Spinal cord (tissue), 10 donors: Measurements from ENCODE around the gene SERINC5. TPM values are rescaled to one million over a fixed set of nuclear protein-coding genes. Genes with fewer than 3 reads are reported as not detected.
A peak's percentile ranks its signal among the peaks of the same experiment; 100 is the strongest.

Experiments used
- DNase-seq, 6 donors: peaks; one replicate each; pipeline versions ENCODE4 v3.0.0 to v3.0.0-alpha.2; 2013 to 2015; ENCODE audit warnings: low spot score in 6 of 6, low read depth in 4 of 6
- H3K27ac ChIP-seq: one replicate; pipeline ENCODE4 v1.5.1; 2013; ENCODE audit warnings: low read depth, low read length, control low read depth
- H3K27me3 ChIP-seq: one replicate; pipeline ENCODE4 v1.6.1; 2013; ENCODE audit warnings: low read length; ENCODE audit not compliant: control insufficient read depth, insufficient read depth
- H3K36me3 ChIP-seq: one replicate; pipeline ENCODE4 v1.6.1; 2013; ENCODE audit warnings: low read length; ENCODE audit not compliant: control insufficient read depth, insufficient read depth
- H3K4me1 ChIP-seq: one replicate; pipeline ENCODE4 v1.6.1; 2013; ENCODE audit warnings: low read length; ENCODE audit not compliant: control insufficient read depth, insufficient read depth
- H3K4me3 ChIP-seq: one replicate; pipeline ENCODE4 v1.5.1; 2013; ENCODE audit warnings: low read depth, low read length, control low read depth
- H3K9me3 ChIP-seq: one replicate; pipeline ENCODE4 v1.6.1; 2013; ENCODE audit warnings: low read length; ENCODE audit not compliant: control insufficient read depth, insufficient read depth
- WGBS: methylation state at CpG from one replicate; pipeline ENCODE4 v1.1.5; 2013; ENCODE audit warnings: missing lambda C conversion rate; ENCODE audit not compliant: insufficient coverage; 5-methylcytosine and 5-hydroxymethylcytosine counted together
- polyA plus RNA-seq, 2 donors: library from polyadenylated mRNA; unstranded; fragments of 120-200 nt; gene quantifications; one replicate each; pipeline ENCODE4 v1.2.1, GENCODE V29; 2013; ENCODE audit not compliant: insufficient read length in 2 of 2
- total RNA-seq, 2 donors: library from RNA; depleted of rRNA in 1 of 2; stranded (reverse); fragments of 120-200 nt in 1 of 2; fragments of >200 nt in 1 of 2; gene quantifications; one replicate each; pipeline versions ENCODE4 v1.2.3 to v1.2.4, GENCODE V29; 2013 to 2014
- donor health status: healthy.

SERINC5 gene
- total and polyA plus RNA-seq, 4 donors = 43.2 to 67.5 (median 54.1) TPM

DNA sequence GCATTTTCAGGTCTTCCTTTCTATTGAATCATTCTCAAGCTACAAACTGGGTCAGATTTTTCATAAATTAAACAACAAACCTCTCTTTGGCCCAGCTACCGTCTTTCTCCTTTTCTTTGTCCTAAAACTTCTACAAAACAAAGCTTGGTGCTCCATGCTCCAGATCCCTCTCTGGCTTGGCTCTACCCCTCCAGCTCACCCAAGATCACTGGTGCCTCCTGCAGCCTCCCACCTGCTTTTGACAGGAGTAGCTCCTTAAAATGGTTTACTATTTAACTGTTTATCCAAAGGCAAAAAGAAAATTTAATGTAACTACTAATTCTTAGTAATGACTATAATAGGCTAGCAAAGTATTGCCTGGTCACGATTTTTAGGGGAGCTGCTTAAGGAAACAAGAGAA is 10.7 kb upstream of the SERINC5 start:
- Histone ChIP-seq H3K36me3 (no peaks in the 10 kb centered on the region), H3K27me3 (no peaks in the 10 kb centered on the region), H3K9me3 (no peaks in the 10 kb centered on the region), H3K27ac (no peak overlapping the region), H3K4me1 (peaks cover 3% of the 10 kb centered on the region), H3K4me3 (no peak overlapping the region)
- DNase-seq = no peak
- WGBS = 42% methylated on average over 2 of the region's 2 CpGs

DNA sequence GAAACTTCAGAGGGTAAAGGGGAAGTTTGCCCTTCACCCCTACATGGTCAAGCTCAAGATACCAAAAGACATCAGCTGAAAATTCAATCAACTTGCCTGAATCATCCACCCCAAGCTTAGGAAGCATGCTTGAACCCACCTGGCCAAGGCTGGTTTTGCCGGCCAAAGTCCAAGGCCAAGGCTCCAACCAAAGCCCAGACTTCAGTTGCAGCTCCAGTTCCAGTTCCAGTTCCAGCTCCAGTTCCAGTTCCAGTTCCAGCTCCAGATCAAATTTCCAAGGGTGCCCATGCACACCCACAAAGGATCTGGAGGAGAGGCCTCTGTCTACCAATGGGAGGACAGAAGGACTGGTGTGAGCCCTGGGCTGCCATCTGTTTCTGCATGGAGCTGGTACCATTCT is 4.6 kb upstream of the SERINC5 start:
- H3K27ac ChIP-seq = no peak overlapping the region
- H3K27me3 ChIP-seq = no peaks in the 10 kb centered on the region
- H3K4me1 ChIP-seq = peaks cover 17% of the 10 kb centered on the region
- no peak for DNase-seq
- no peaks in the 10 kb centered on the region for H3K36me3 ChIP-seq
- no peak overlapping the region for H3K4me3 ChIP-seq
- WGBS = 100% methylated on average over 1 of the region's 1 CpG
- no peaks in the 10 kb centered on the region for H3K9me3 ChIP-seq

DNA sequence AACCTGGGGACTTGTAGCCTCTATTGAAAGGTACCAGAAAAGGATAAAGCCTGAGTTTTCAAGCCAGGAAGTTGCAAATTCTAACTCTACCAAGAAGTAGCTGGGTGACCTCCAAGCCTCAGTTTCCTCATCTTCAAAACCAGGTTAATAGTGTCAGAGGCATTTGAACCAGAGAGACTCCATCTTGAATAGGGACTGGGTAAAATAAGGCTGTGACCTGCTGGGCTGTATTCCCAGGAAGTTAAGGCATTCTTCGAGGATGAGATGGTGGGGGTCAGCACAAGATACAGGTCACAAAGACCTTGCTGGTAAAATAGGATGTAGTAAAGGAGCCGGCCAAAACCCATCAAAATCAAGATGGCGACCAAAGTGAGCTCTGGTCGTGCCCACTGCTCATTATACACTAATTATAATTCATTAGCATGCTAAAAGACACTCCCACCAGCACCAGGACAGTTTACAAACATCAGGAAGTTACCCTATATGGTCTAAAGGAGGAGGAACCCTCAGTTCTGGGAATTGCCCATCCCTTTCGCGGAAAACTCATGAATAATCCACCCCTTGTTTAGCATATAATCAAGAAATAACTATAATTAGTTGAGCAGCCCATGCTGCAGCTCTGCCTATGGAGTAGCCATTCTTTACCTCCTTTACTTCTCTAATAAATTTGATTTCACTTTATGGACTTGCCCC is 3.8 kb upstream of the SERINC5 start:
- WGBS = 100% methylated on average over 1 of the region's 6 CpGs
- Histone ChIP-seq H3K36me3 (no peaks in the 10 kb centered on the region), H3K27me3 (no peaks in the 10 kb centered on the region), H3K27ac (no peak overlapping the region), H3K9me3 (no peaks in the 10 kb centered on the region), H3K4me1 (peaks cover 17% of the 10 kb centered on the region), H3K4me3 (no peak overlapping the region)
- no peak for DNase-seq

DNA sequence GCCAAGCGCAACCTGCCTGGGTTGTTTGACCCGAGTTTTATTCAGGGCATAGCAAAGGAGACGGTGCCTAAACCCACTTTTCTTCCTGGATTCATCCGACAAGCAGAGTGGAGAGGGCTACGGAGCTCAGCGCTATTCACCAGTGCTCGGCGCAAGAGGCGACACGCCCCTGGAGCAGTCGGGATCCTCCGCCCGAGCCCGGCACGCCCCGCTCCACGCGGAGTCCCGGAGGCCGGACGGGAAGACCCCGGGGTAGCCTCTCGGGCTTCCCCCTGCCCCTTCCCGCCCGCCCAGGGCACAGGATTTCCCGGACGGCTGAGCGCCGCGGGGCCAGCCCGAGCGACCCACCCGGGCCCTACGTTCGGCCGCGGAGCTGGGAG is 427 bp downstream of the SERINC5 start:
- under 1% methylated on average over 37 of the region's 37 CpGs for WGBS

DNA sequence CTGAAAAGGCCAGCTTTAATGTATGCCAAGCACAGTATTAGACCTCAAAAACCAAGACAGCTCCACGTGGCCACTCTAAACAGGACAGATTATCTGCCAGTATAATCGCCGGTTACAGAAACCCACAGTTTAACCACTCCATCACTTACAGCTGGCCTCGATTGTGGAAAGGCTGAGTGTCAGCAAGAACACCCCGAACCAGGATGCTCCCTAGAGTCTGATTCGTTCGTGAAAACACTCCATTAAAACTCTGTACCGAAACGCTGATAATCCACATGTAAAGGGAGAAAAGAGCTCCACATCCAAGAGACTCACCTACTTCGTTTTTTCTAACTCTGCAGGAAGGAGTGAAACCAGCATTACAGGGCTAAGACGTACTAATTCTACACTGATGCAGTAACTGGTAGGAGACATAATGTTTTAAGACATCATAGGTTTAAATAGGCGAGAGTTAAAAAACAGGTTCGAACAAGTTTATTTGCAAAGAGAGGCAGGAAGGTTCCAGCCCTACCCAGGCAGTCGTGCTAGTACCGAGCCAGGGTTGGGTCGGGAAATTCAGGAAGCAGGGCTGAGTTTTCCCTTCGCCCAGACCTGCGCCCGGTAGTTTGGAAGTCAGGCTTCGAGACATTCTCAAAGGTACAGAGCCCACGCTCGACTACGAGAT is 949 bp downstream of the SERINC5 start:
- Histone ChIP-seq H3K4me1 (peaks cover 37% of the 10 kb centered on the region), H3K4me3 (peak overlapping the region; percentile 76), H3K27ac (peak overlapping the region; percentile 61), H3K36me3 (peaks cover 2% of the 10 kb centered on the region), H3K9me3 (no peaks in the 10 kb centered on the region), H3K27me3 (no peaks in the 10 kb centered on the region)
- DNase-seq = peak in 2 of 6 donors; percentile 60 to 64
- under 1% methylated on average over 15 of the region's 23 CpGs for WGBS

More for the DNA sequence above, 427 bp downstream of the SERINC5 start:
- Histone ChIP-seq H3K27ac (peak overlapping the region; percentile 61), H3K4me3 (peak overlapping the region; percentile 76), H3K36me3 (peaks cover 2% of the 10 kb centered on the region), H3K27me3 (no peaks in the 10 kb centered on the region), H3K4me1 (peaks cover 34% of the 10 kb centered on the region), H3K9me3 (no peaks in the 10 kb centered on the region)
- peak in 2 of 6 donors; percentile 62 to 78 for DNase-seq

DNA sequence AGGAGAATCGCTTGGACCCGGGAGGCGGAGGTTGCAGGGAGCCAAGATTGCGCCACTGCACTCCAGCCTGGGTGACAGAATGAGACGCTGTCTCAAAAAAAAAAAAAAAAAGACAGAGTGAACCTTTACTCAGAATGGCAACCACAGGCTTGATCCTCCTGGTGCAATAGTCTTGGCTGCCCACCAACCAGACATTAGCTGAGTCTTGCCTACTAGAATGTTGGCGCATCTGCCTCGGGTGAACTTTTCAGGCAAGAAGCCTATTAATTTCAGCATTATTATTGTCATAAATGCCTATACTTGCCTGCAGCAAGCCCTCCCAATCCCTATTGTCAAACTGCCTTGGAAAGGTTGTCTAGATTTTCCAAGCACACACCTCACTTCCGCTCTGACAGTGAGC is 4.2 kb downstream of the SERINC5 start:
- Histone ChIP-seq H3K9me3 (no peaks in the 10 kb centered on the region), H3K27ac (no peak overlapping the region), H3K4me3 (no peak overlapping the region), H3K36me3 (peaks cover 2% of the 10 kb centered on the region), H3K27me3 (no peaks in the 10 kb centered on the region), H3K4me1 (peaks cover 29% of the 10 kb centered on the region)
- DNase-seq = no peak
- 87% methylated on average over 6 of the region's 8 CpGs for WGBS

DNA sequence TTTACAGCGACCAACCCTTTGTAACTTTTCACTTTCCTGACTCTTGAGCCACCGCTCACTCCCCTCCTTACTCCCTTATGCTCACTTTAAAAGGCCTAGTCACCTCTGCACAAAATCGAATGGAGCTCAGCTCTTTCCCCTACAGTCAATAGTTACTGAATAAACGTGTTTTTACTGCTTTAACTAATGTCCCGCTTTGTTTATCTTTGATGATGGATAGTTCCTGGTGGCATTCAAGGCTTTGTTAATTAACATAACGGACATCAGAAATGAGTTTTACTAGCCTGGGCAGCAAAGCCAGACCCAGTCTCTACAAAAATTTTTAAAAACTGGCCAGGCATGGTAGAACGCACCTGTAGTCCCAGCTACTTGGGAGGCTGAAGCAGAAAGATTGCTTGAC is 5.0 kb downstream of the SERINC5 start:
- Histone ChIP-seq H3K9me3 (no peaks in the 10 kb centered on the region), H3K27me3 (no peaks in the 10 kb centered on the region), H3K4me3 (no peak overlapping the region), H3K36me3 (peaks cover 2% of the 10 kb centered on the region), H3K4me1 (peaks cover 24% of the 10 kb centered on the region), H3K27ac (no peak overlapping the region)
- DNase-seq = no peak
- WGBS = 87% methylated on average over 5 of the region's 7 CpGs

DNA sequence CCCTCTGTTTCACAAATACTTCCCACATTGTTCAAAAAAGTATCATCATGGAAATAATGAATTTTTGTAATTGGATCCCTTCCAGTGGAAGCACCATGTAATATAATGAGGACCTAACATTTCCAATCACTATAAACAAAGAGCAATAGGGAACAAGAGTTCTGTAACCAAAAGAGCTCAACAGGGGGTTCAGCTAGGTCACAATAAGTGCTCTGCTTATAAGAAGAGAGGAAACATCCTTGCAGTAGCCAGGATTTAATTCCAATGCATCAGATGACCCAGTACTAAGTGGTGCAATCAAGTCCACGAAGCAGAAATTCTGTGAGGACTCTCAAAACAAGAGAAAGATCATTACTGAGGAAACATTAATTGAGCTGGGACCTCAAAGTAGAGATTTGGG is 5.9 kb downstream of the SERINC5 start:
- DNase-seq = peak in 1 of 6 donors; percentile 13
- H3K4me1 ChIP-seq = peaks cover 30% of the 10 kb centered on the region
- H3K27me3 ChIP-seq = no peaks in the 10 kb centered on the region
- no peaks in the 10 kb centered on the region for H3K9me3 ChIP-seq
- WGBS = no CpG with 5 or more reads among the region's 1 CpG
- no peak overlapping the region for H3K27ac ChIP-seq
- H3K36me3 ChIP-seq = peaks cover 2% of the 10 kb centered on the region
- H3K4me3 ChIP-seq = no peak overlapping the region

DNA sequence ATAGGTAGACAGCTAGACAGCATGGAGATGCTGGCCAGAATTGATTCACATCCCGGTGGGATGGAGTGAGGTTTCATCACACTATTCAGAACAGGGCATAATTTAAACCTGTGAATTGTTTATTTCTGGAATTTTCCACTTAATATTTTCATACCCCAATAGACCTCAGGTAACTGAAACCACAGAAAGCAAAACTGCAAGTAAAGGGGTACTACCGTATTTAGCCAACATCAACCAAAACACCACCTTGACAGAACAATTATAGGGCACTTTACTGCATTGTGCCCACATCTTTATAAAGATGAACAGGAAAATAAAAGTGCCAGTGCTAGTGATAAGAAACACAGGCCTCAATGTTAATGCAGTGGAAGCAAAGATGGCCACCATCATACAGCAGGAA is 7.5 kb downstream of the SERINC5 start:
- peaks cover 21% of the 10 kb centered on the region for H3K4me1 ChIP-seq

More for the DNA sequence above, 7.5 kb downstream of the SERINC5 start:
- peaks cover 2% of the 10 kb centered on the region for H3K36me3 ChIP-seq
- H3K4me3 ChIP-seq = no peak overlapping the region
- H3K27me3 ChIP-seq = no peaks in the 10 kb centered on the region
- H3K9me3 ChIP-seq = no peaks in the 10 kb centered on the region
- WGBS = no CpG with 5 or more reads among the region's 2 CpGs
- no peak overlapping the region for H3K27ac ChIP-seq
- DNase-seq = no peak
